SJCRH30 (cell line): ENCODE results near the gene PTPN1. TPM values are rescaled to one million over a fixed set of nuclear protein-coding genes. Genes with fewer than 3 reads are reported as not detected.
"Not testable (repeated sequence)": the region's sequence is repeated elsewhere in the genome, so short reads cannot be mapped to it uniquely, and the experiment has no call there.

Experiments used
- DNase-seq, 2 experiments: peaks; one replicate each; pipeline ENCODE4 v3.0.0-alpha.2; 2015 to 2020
- H3K27ac ChIP-seq: fragments of 250-450 bp; sonication (Bioruptor Pico); 2 replicates; pipeline ENCODE4 v1.5.1; 2020; ENCODE audit warnings: mild to moderate bottlenecking, moderate library complexity
- H3K27me3 ChIP-seq: fragments of 250-450 bp; sonication (Bioruptor Pico); 2 replicates; pipeline ENCODE4 v1.5.1; 2020; ENCODE audit warnings: mild to moderate bottlenecking, moderate library complexity
- H3K36me3 ChIP-seq: fragments of 250-450 bp; sonication (Bioruptor Pico); 2 replicates; pipeline ENCODE4 v1.5.1; 2020; ENCODE audit warnings: mild to moderate bottlenecking, moderate library complexity
- H3K4me1 ChIP-seq: fragments of 250-450 bp; sonication (Bioruptor Pico); 2 replicates; pipeline ENCODE4 v1.5.1; 2020; ENCODE audit warnings: mild to moderate bottlenecking, moderate library complexity
- H3K4me3 ChIP-seq: fragments of 250-450 bp; sonication (Bioruptor Pico); 2 replicates; pipeline ENCODE4 v1.5.1; 2020; ENCODE audit warnings: mild to moderate bottlenecking, moderate library complexity
- H3K9me3 ChIP-seq: fragments of 250-450 bp; sonication (Bioruptor Pico); replicated peaks from 2 replicates; pipeline ENCODE4 v1.5.1; 2020; ENCODE audit warnings: mild to moderate bottlenecking, moderate library complexity
- total RNA-seq: library from RNA; depleted of rRNA; stranded (reverse); fragments of >200 nt; shearing (Covaris generic); gene quantifications from 2 replicates; pipeline ENCODE4 v1.2.3, GENCODE V29; 2014

Gene PTPN1
- total RNA-seq, 1 experiment from 2014 or later: 72.3 TPM

DNA sequence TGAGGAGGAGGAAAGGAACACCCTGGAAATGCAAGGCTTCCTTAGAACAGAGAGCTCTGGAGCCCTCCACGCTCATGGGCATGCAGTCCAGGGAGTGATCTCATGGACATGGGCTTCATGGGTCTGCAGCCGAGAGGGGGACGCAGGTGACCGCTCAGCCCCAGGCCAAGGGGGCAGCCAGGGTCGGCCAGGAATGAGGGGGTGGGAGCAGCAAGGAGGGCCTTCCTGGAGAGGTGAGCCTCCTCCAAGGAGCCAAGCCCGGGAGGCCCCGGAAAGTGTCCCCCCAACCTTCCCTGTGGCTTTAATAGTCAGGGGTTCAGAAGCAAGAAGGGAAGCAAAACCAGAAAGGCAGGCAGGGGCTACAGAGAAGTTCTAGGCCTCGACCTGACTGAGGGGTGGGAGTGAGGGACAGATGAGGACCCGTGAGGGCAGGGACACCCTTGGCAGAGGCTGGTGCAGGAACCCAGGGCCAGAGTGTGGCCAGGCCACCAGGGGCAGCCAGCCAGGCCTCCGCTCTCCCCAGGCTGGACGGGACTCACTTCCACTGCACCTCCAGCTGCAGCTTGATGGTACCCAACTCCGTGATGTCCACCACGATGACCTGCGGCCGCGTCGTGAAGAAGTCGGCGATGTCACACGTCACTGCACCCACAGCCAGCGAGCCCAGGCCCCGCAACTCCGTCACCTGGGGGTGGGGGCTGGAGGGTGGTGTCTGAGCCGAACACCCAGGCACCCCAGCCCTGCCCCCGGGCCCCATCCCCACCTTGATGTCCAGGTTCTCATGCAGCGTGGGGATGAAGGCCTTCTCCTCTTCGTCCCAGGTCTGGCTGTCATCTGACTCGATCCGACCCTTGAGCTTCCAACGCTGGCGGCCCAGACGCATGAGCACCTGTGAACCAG is 97.9 kb downstream of the PTPN1 start:
- Histone ChIP-seq H3K9me3 (no peaks in the 10 kb centered on the region), H3K36me3 (no peaks in the 10 kb centered on the region)

GRCh38 chr20:50608750-50609104 is 98.5 kb downstream of the PTPN1 start:
- H3K27ac ChIP-seq: no peak overlapping the region
- no peaks in the 10 kb centered on the region for H3K4me1 ChIP-seq
- H3K9me3 ChIP-seq: no peaks in the 10 kb centered on the region
- no peak for DNase-seq
- H3K4me3 ChIP-seq: no peak overlapping the region
- no peaks in the 10 kb centered on the region for H3K36me3 ChIP-seq
- H3K27me3 ChIP-seq: no peaks in the 10 kb centered on the region; the same call in none of the 2 replicates

More for the DNA sequence above, 97.9 kb downstream of the PTPN1 start:
- no peak for DNase-seq
- H3K27me3 ChIP-seq: no peaks in the 10 kb centered on the region; the same call in 1 of the 2 replicates
- no peaks in the 10 kb centered on the region for H3K4me1 ChIP-seq
- H3K4me3 ChIP-seq: no peak overlapping the region
- no peak overlapping the region for H3K27ac ChIP-seq

GRCh38 chr20:50609438-50609989 is 99.3 kb downstream of the PTPN1 start:
- no peaks in the 10 kb centered on the region for H3K9me3 ChIP-seq
- no peaks in the 10 kb centered on the region for H3K4me1 ChIP-seq
- no peak for DNase-seq
- H3K27me3 ChIP-seq: peaks cover 3% of the 10 kb centered on the region
- H3K27ac ChIP-seq: no peak overlapping the region
- no peaks in the 10 kb centered on the region for H3K36me3 ChIP-seq
- no peak overlapping the region for H3K4me3 ChIP-seq

- Histone ChIP-seq H3K4me3 (no peak overlapping the region), H3K27me3 (peaks cover 3% of the 10 kb centered on the region), H3K4me1 (no peaks in the 10 kb centered on the region), H3K9me3 (no peaks in the 10 kb centered on the region), H3K36me3 (no peaks in the 10 kb centered on the region), H3K27ac (no peak overlapping the region)
- DNase-seq: no peak
Measured at GRCh38 chr20:50610212-50610718, 100.1 kb downstream of the PTPN1 start.

DNA sequence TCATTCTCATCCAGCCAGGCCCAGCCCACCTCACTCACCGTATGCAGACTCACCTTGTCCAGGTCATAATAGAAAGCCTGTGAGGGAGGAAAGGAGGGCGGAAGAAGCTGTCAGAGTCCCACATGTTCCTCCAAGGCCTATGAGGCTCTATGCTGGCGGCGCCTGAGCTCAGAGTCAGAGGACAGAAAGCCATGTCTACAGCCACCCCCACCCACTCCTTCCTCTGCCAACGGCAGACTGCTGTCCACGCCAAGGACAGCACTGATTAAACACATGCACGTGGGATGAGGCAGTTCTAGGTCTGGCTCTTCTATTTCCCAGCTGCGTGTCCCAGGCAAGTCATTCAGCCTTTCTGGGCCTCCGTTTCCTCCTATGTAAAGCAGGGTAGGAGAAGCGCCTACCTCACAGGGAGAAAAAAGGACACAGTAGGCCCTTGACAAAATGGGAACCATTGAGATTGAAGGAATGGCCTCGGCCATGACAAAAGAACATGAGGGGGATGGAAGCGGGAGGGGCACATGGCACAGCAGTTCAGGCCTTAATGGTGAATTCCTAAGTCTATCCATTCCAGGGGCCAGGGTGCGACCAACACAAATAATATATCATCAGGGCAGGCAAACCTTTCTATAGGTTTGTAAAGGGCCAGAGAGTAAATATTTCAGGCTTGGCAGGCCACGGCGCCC is 101.1 kb downstream of the PTPN1 start:
- Histone ChIP-seq H3K27ac (no peak overlapping the region), H3K36me3 (no peaks in the 10 kb centered on the region), H3K9me3 (no peaks in the 10 kb centered on the region), H3K27me3 (peaks cover 3% of the 10 kb centered on the region), H3K4me1 (no peaks in the 10 kb centered on the region), H3K4me3 (no peak overlapping the region)
- no peak for DNase-seq

- DNase-seq: no peak
- no peak overlapping the region for H3K27ac ChIP-seq
Measured at GRCh38 chr20:50613438-50614169, 103.4 kb downstream of the PTPN1 start.

DNA sequence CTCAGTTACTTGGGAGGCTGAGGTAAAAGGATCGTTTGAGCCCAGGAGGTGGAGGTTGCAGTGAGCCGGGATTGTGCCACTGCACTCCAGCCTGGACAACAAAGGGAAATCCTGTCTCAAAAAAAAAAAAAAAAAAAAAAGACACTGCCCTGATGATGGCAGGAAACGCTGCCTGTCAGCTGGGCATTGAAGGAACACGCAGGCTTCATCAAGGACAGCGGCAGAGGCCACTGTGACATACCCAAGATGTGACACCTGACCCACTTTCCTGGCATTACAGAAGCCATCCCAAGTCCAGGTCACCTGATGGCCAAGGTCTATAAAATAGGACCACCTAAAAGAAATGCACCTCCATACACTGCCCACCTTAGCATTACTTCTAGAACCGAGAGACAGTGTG is 105.2 kb downstream of the PTPN1 start:
- Histone ChIP-seq H3K27me3 (peaks cover 3% of the 10 kb centered on the region), H3K27ac (no peak overlapping the region), H3K36me3 (no peaks in the 10 kb centered on the region), H3K9me3 (no peaks in the 10 kb centered on the region), H3K4me1 (no peaks in the 10 kb centered on the region), H3K4me3 (no peak overlapping the region)
- no peak for DNase-seq

More at GRCh38 chr20:50613438-50614169, 103.4 kb downstream of the PTPN1 start:
- Histone ChIP-seq H3K9me3 (no peaks in the 10 kb centered on the region), H3K4me1 (no peaks in the 10 kb centered on the region), H3K4me3 (no peak overlapping the region), H3K36me3 (no peaks in the 10 kb centered on the region), H3K27me3 (peaks cover 3% of the 10 kb centered on the region)

DNA sequence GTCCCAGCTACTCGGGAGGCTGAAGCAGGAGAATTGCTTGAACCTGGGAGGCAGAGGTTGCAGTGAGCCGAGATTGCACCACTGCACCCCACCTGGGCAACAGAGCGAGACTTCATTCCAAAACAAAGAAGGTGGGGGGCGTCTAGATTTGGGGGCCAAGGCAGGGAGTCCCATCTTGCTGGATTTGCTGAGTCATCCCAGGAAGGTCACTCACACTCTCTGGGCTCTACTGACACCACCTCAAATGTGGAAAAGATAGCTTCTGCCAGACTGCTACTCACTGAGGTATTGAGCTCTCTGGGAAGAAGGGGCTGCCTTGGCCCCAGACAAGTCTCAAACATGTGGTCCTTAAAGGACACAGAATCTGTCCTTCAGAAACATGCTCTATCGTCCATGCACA is 106.8 kb downstream of the PTPN1 start:
- H3K4me3 ChIP-seq: no peak overlapping the region
- 0 out of 2 replicates have a peak, but pooled peaks cover 3% of the 10 kb centered on the region for H3K9me3 ChIP-seq
- no peaks in the 10 kb centered on the region for H3K36me3 ChIP-seq
- DNase-seq: no peak
- H3K27me3 ChIP-seq: peaks cover 3% of the 10 kb centered on the region; the same call in 1 of the 2 replicates
- no peak overlapping the region for H3K27ac ChIP-seq
- no peaks in the 10 kb centered on the region for H3K4me1 ChIP-seq

DNA sequence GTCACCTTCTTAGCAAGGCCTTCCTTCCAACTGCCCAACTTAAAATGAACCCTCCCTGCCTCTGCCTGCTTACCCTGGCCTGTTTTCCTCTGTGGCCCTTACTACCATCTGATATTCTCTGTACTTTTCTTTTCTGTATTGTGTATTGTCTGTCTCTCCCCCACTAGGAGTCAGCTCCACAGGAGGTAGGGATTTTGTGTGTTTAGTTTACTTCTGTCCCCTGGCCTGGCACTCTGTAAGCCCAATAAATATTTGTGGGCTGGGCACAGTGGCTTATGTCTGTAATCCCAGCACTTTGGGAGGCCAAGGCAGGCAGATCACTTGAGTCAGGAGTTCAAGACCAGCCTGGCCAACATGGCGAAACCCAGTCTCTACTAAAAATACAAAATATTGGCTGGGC is 108.4 kb downstream of the PTPN1 start:
- Histone ChIP-seq H3K27me3 (peaks cover 8% of the 10 kb centered on the region; the same call in 1 of the 2 replicates), H3K4me3 (no peak overlapping the region)
- DNase-seq: no peak

GRCh38 chr20:50620459-50620858 is 110.3 kb downstream of the PTPN1 start:
- not testable (repeated sequence) for H3K36me3 ChIP-seq, H3K4me1 ChIP-seq, H3K27me3 ChIP-seq, H3K9me3 ChIP-seq, DNase-seq, H3K4me3 ChIP-seq, H3K27ac ChIP-seq

More for the DNA sequence above, 108.4 kb downstream of the PTPN1 start:
- Histone ChIP-seq H3K27ac (no peak overlapping the region), H3K36me3 (no peaks in the 10 kb centered on the region), H3K9me3 (0 out of 2 replicates have a peak, but pooled peaks cover 3% of the 10 kb centered on the region), H3K4me1 (no peaks in the 10 kb centered on the region)

DNA sequence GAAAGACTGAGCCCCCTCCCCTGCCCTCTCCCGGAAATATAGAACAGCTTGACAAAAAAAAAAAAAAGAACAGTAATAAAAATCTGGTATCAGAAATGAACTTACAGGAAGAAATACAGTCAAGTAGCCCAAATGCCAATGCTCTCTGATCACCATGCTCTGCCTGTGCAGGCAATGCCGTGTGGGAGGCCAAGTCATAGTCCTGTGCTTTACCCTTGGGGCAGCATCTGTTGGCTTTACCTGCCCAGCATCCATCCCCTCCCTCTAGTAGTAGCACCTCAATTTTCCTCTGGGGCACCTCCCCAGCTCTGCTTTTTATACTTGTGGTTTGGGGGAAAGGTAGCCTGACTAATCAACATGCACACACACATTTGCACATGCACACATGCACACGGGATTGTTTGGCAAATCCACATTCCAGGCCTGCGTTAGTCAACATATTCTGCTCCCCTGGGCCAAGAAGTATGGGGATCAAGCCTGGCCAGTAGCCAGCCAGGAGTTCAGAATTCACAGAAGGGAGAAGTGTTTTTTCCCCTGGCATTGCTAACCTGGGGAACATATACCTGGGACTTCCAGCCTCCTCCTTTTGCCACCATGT is 111.0 kb downstream of the PTPN1 start:
- Histone ChIP-seq H3K9me3 (0 out of 2 replicates have a peak, but pooled peaks cover 3% of the 10 kb centered on the region), H3K4me3 (no peak overlapping the region), H3K27ac (no peak overlapping the region), H3K36me3 (no peaks in the 10 kb centered on the region), H3K4me1 (no peaks in the 10 kb centered on the region), H3K27me3 (peaks cover 4% of the 10 kb centered on the region; the same call in 1 of the 2 replicates)
- no peak for DNase-seq

DNA sequence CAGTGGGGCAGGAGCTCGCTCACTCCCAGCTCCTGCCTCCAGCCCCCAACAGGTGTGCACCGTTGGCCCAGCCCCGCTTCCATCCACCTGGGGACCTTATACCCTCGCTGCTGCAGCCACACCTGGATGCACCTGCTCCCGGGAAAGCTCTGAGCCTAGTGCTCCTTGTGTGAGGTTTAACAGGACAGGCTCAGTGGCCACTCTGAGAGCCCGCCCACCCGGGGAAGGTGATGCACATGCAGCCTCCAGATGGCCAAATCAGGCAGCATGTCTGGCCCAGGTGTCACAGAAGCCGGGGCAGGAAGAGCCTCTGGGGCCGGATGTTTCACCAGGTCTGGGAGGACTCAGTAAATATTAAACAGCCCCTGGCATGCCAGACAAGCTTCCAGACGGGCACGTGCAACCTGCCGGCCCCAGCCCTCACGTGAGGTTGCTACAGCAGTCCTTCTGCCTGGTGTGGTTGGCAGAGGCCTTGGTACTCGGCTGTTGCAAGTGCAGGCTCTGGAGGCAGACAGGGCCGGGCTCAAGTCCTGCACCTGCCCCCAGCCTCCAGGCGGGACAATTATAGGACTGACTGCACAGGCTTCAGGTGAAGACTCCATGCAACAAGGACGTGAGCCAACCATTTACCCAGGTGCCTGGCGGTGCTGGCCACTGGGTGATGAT is 114.3 kb downstream of the PTPN1 start:
- DNase-seq: no peak

GRCh38 chr20:50625986-50626677 is 115.9 kb downstream of the PTPN1 start:
- Histone ChIP-seq H3K27ac (no peak overlapping the region), H3K9me3 (0 out of 2 replicates have a peak, but pooled peaks cover 3% of the 10 kb centered on the region), H3K4me1 (peaks cover 19% of the 10 kb centered on the region), H3K4me3 (no peak overlapping the region), H3K36me3 (no peaks in the 10 kb centered on the region), H3K27me3 (peaks cover 26% of the 10 kb centered on the region)
- DNase-seq: peak; percentile 82 to 87

More for the DNA sequence above, 114.3 kb downstream of the PTPN1 start:
- no peaks in the 10 kb centered on the region for H3K36me3 ChIP-seq
- H3K27me3 ChIP-seq: peaks cover 17% of the 10 kb centered on the region
- H3K4me3 ChIP-seq: no peak overlapping the region
- no peak overlapping the region for H3K27ac ChIP-seq
- H3K4me1 ChIP-seq: peaks cover 17% of the 10 kb centered on the region
- 0 out of 2 replicates have a peak, but pooled peaks cover 3% of the 10 kb centered on the region for H3K9me3 ChIP-seq
